Right lobe of liver (tissue), 6 donors: ENCODE results near the gene FAM241B. TPM values are rescaled to one million over a fixed set of nuclear protein-coding genes. Genes with fewer than 3 reads are reported as not detected.
A peak's percentile ranks its signal among the peaks of the same experiment; 100 is the strongest.

Source experiments
- ATAC-seq, 4 donors: fragments of 200-7000 bp; cut with Tn5 transposase; one replicate each; pipeline ENCODE4 v1.9.1; 2020; ENCODE audit warnings: mild to moderate bottlenecking in 4 of 4, moderate library complexity in 4 of 4
- DNase-seq, 3 donors: peaks; one replicate each; pipeline ENCODE4 v3.0.0-alpha.2; 2020
- H3K27ac ChIP-seq, 3 donors: fragments of 200-600 bp; one replicate each; pipeline ENCODE4 v1.8.0; 2022
- H3K27me3 ChIP-seq, 2 donors: fragments of 200-600 bp; one replicate each; pipeline ENCODE4 v1.8.0; 2022
- H3K36me3 ChIP-seq, 4 donors: fragments of 200-600 bp; sonication (generic) in 1 of 4; one replicate each; pipeline versions ENCODE4 v1.5.1 to v1.8.0; 2017 to 2022; ENCODE audit warnings: control low read depth in 1 of 4
- H3K4me1 ChIP-seq, 4 donors: fragments of 200-600 bp; sonication (generic) in 1 of 4; one replicate each; pipeline versions ENCODE4 v1.5.1 to v1.8.0; 2017 to 2022; ENCODE audit warnings: control low read depth in 1 of 4
- H3K4me3 ChIP-seq, 3 donors: fragments of 200-600 bp; one replicate each; pipeline ENCODE4 v1.8.0; 2022
- H3K9me3 ChIP-seq, 4 donors: fragments of 200-600 bp; sonication (generic) in 1 of 4; one replicate each; pipeline versions ENCODE4 v1.5.1 to v1.8.0; 2017 to 2022; ENCODE audit warnings: control low read depth in 1 of 4
- CTCF ChIP-seq, 4 donors: fragments of 200-600 bp in 3 of 4; fragments of 450-650 bp in 1 of 4; IDR thresholded peaks; one replicate each; pipeline versions ENCODE4 v1.5.1 to v1.8.0; 2016 to 2022; ENCODE audit warnings: antibody characterized with exemption in 4 of 4, mild to moderate bottlenecking in 2 of 4
- POLR2A ChIP-seq: fragments of 450-650 bp; IDR thresholded peaks from one replicate; pipeline ENCODE4 v1.6.1; 2017; ENCODE audit warnings: antibody characterized with exemption, mild to moderate bottlenecking
- WGBS: methylation state at CpG from one replicate; pipeline ENCODE4 v1.1.6; 2018; ENCODE audit warnings: low coverage, low lambda C conversion rate; ENCODE audit not compliant: insufficient coverage; ENCODE audit errors: missing lambda C conversion rate; 5-methylcytosine and 5-hydroxymethylcytosine counted together
- intact Hi-C, 2 donors: fragments of 100-400 bp; cut with DNase I; formaldehyde crosslinking; loops; one replicate each; pipeline versions ENCODE4 v1.11.2 to v1.14.1; 2022
- total RNA-seq, 6 experiments: library from RNA; depleted of rRNA in 2 of 6; stranded (reverse); fragments of >200 nt in 2 of 6; fragmentation: NEBNext Ultra II Directional in 3 of 6; extraction: Animal tissue kit (Norgen Biotek cat#: 25700) in 3 of 6; gene quantifications; one replicate each; pipeline versions ENCODE4 v1.1.0 to v1.2.4, GENCODE V29; 2016 to 2023
- donor health status: DM: no; HTN: yes; CAD: no.
- donor health status: DM: no; HTN: no; CAD: no.
- donor health status: DM: no; HTN: no; CAD: no.
- donor health status: DM: no; HTN: yes; CAD: no.
- donor health status: DM: no; HTN: yes; CAD: no.

The FAM241B gene
- total RNA-seq, 6 experiments from 2014 or later, result 0.74 to 3.9 (median 1.5) TPM

GRCh38 chr10:69643779-69644657 is 14.0 kb downstream of the FAM241B start:
- Histone ChIP-seq H3K4me1 (no peaks in the 10 kb centered on the region), H3K36me3 (no peaks in the 10 kb centered on the region), H3K4me3 (no peak overlapping the region), H3K27me3 (no peaks in the 10 kb centered on the region), H3K27ac (no peak overlapping the region), H3K9me3 (no peaks in the 10 kb centered on the region)
- no peak for DNase-seq
- 83% methylated on average over 6 of the region's 16 CpGs for WGBS
- peak in 2 of 4 donors; percentile 7 to 8 for ATAC-seq
- TF ChIP-seq CTCF (IDR thresholded peaks at IDR 0.05), result no peak
- no peak for TF ChIP-seq POLR2A
- intact Hi-C loops, result loop anchor here in 1 of 2 donors (5.0 kb wide), 1 partner anchor 73 kb away; no protein-coding TSS in a partner anchor

GRCh38 chr10:69644658-69645295 is 14.7 kb downstream of the FAM241B start:
- Histone ChIP-seq H3K27me3 (no peaks in the 10 kb centered on the region), H3K36me3 (no peaks in the 10 kb centered on the region), H3K9me3 (no peaks in the 10 kb centered on the region), H3K4me3 (no peak overlapping the region), H3K27ac (no peak overlapping the region), H3K4me1 (no peaks in the 10 kb centered on the region)
- peak; percentile 75 to 91 (median 84) for ATAC-seq
- DNase-seq, result peak; percentile 59 to 70 (median 65)
- 33% methylated on average over 3 of the region's 13 CpGs for WGBS
- intact Hi-C loops, result loop anchor here (5.0 kb wide), 1 partner anchor 73 kb away; no protein-coding TSS in a partner anchor
- TF ChIP-seq POLR2A (no peak), CTCF (IDR thresholded peaks at IDR 0.05) (peak; percentile 82 to 91 (median 86))

GRCh38 chr10:69645296-69646184 is 15.5 kb downstream of the FAM241B start:
- H3K4me3 ChIP-seq, result no peak overlapping the region
- no peak overlapping the region for H3K27ac ChIP-seq
- H3K36me3 ChIP-seq, result no peaks in the 10 kb centered on the region
- DNase-seq (peak in 1 of 3 donors; percentile 28), ATAC-seq (no peak)
- no peaks in the 10 kb centered on the region for H3K4me1 ChIP-seq
- no peak for TF ChIP-seq CTCF (IDR thresholded peaks at IDR 0.05)
- TF ChIP-seq POLR2A, result no peak
- H3K9me3 ChIP-seq, result no peaks in the 10 kb centered on the region
- intact Hi-C loops, result loop anchor here in 1 of 2 donors (5.0 kb wide), 1 partner anchor 72 kb away; no protein-coding TSS in a partner anchor
- H3K27me3 ChIP-seq, result no peaks in the 10 kb centered on the region
- 92% methylated on average over 20 of the region's 24 CpGs for WGBS
